Liver (tissue), 3 donors: ENCODE data around the gene NRG2.

Experiments
- EGR1 ChIP-seq, 2 donors: IDR thresholded peaks; 2 replicates each; pipeline ENCODE4 v1.6.1; 2016 to 2018; ENCODE audit warnings: antibody characterized with exemption in 2 of 2, low read depth in 2 of 2
- GABPA ChIP-seq, 2 donors: IDR thresholded peaks in 1 of 2; conservative IDR thresholded peaks in 1 of 2; 2 replicates each; pipeline ENCODE4 v1.6.1; 2016; ENCODE audit warnings: antibody characterized with exemption in 2 of 2, mild to moderate bottlenecking in 1 of 2, moderate library complexity in 1 of 2
- TF ChIP-seq, protein P1 (sequence below): fragments of 150-350 bp; IDR thresholded peaks from 2 replicates; pipeline ENCODE4 v1.5.1; 2017; ENCODE audit warnings: improper control_type of control experiment, low read depth, low read length; ENCODE audit not compliant: missing input control
- TF ChIP-seq, protein P2 (sequence below): IDR thresholded peaks from 2 replicates; pipeline ENCODE4 v1.6.1; 2016; ENCODE audit warnings: antibody characterized with exemption
- donor health status: healthy.
- donor health status: healthy.

DNA sequence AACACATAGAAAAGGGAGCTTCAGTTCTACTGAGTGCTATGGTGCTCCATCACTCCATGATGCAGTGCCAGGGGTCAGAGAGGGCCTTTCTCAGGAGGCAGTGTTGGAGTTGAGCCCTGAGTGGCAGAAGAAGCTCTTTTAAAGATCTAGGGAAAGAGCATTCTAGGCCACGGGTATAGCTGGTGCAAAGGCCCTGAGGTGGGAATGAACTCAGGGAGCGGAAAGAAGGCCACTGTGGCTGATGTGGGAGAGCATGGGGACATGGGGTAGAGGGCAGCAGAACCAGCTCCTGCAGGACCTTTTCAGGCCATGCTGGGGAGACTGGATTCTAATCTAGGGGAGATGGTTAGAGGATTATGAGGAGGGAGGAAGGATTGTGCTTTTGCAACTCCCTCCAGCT, 237.6 kb downstream of the NRG2 start:
- TF ChIP-seq, protein P1, sequence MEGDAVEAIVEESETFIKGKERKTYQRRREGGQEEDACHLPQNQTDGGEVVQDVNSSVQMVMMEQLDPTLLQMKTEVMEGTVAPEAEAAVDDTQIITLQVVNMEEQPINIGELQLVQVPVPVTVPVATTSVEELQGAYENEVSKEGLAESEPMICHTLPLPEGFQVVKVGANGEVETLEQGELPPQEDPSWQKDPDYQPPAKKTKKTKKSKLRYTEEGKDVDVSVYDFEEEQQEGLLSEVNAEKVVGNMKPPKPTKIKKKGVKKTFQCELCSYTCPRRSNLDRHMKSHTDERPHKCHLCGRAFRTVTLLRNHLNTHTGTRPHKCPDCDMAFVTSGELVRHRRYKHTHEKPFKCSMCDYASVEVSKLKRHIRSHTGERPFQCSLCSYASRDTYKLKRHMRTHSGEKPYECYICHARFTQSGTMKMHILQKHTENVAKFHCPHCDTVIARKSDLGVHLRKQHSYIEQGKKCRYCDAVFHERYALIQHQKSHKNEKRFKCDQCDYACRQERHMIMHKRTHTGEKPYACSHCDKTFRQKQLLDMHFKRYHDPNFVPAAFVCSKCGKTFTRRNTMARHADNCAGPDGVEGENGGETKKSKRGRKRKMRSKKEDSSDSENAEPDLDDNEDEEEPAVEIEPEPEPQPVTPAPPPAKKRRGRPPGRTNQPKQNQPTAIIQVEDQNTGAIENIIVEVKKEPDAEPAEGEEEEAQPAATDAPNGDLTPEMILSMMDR, result no peak
- TF ChIP-seq EGR1 (IDR thresholded peaks at IDR 0.05; ENCODE audit: low read depth in 2 of 2) (no peak), GABPA (IDR thresholded peaks at IDR 0.05 in 1 of 2, conservative IDR thresholded peaks at IDR 0.05 in 1 of 2) (no peak)
- TF ChIP-seq, protein P2, sequence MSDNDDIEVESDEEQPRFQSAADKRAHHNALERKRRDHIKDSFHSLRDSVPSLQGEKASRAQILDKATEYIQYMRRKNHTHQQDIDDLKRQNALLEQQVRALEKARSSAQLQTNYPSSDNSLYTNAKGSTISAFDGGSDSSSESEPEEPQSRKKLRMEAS, result no peak
